Myocyte (in vitro differentiated cells): ENCODE results near the gene BCL2. TPM values are rescaled to one million over a fixed set of nuclear protein-coding genes. Genes with fewer than 3 reads are reported as not detected.

Experiments used
- total RNA-seq: library from RNA; depleted of rRNA; stranded (reverse); fragments of >200 nt; gene quantifications from 2 replicates; pipeline ENCODE4 v1.2.3, GENCODE V29; 2014

BCL2 gene
- total RNA-seq, 1 donor from 2014 or later, result 4.2 TPM

Other genes starting within 250 kb of the BCL2 start
- gene KDSR, start 47.4 kb upstream of the BCL2 start, total RNA-seq, result 32.8 and 42.3 TPM in 2 replicates
- 18.8 and 19.6 TPM in 2 replicates for gene VPS4B, start 102.7 kb upstream of the BCL2 start, total RNA-seq
- gene SERPINB5, start 157.2 kb upstream of the BCL2 start, total RNA-seq, result not detected in 2 replicates
- 0.68 and 1.9 TPM in 2 replicates for gene SERPINB12, start 222.6 kb upstream of the BCL2 start, total RNA-seq